Measurements from ENCODE around the gene HOXB2.

- TF ChIP-seq CTCF (conservative IDR thresholded peaks at IDR 0.05; ENCODE audit: low read depth in 2 of 2): no peak
- TF ChIP-seq EZH2phosphoT487 (IDR thresholded peaks at IDR 0.05; ENCODE audit: unreplicated experiment): no peak
- no peak for TF ChIP-seq POLR2AphosphoS5 (IDR thresholded peaks at IDR 0.05; ENCODE audit: low read depth)
- peak; percentile 64 for TF ChIP-seq EZH2 (IDR thresholded peaks at IDR 0.05; ENCODE audit: low read depth, unreplicated experiment)
- TF ChIP-seq ZNF114 (CRISPR knock-in tag; IDR thresholded peaks at IDR 0.05): no peak
- no peak for TF ChIP-seq REST (IDR thresholded peaks at IDR 0.05; ENCODE audit: unreplicated experiment)
Observed at GRCh38 chr17:48546137-48546923, 1.4 kb upstream of the HOXB2 start.

Measured in GM23338 (cell line).